Heart right ventricle (tissue), 16 donors: Measurements from ENCODE around the gene ENDOV. TPM values are rescaled to one million over a fixed set of nuclear protein-coding genes. Genes with fewer than 3 reads are reported as not detected.

Experiments
- ATAC-seq, 8 donors: fragments of 200-7000 bp; cut with Tn5 transposase; one replicate each; pipeline ENCODE4 v1.9.1; 2020; ENCODE audit warnings: mild to moderate bottlenecking in 8 of 8, moderate library complexity in 8 of 8, moderate number of reproducible peaks in 1 of 8
- DNase-seq, 2 donors: peaks; one replicate each; pipeline ENCODE4 v3.0.0-alpha.2; 2020
- H3K27ac ChIP-seq, 10 donors: fragments of 200-600 bp; sonication (generic) in 2 of 10; one replicate each; pipeline versions ENCODE4 v1.5.0 to v1.8.0; 2020 to 2022; ENCODE audit warnings: mild to moderate bottlenecking in 3 of 10
- H3K27me3 ChIP-seq, 7 donors: fragments of 200-600 bp; one replicate each; pipeline ENCODE4 v1.8.0; 2021 to 2022; ENCODE audit warnings: mild to moderate bottlenecking in 2 of 7
- H3K36me3 ChIP-seq, 9 donors: fragments of 200-600 bp; sonication (generic) in 1 of 9; one replicate each; pipeline versions ENCODE4 v1.5.0 to v1.8.0; 2020 to 2022; ENCODE audit warnings: mild to moderate bottlenecking in 2 of 9
- H3K4me1 ChIP-seq, 9 donors: fragments of 200-600 bp; sonication (generic) in 1 of 9; one replicate each; pipeline versions ENCODE4 v1.5.0 to v1.8.0; 2020 to 2022; ENCODE audit warnings: mild to moderate bottlenecking in 4 of 9
- H3K4me3 ChIP-seq, 10 donors: fragments of 200-600 bp; sonication (generic) in 2 of 10; one replicate each; pipeline versions ENCODE4 v1.5.0 to v1.8.0; 2020 to 2022; ENCODE audit warnings: mild to moderate bottlenecking in 7 of 10, moderate library complexity in 2 of 10
- H3K9me3 ChIP-seq, 11 donors: fragments of 200-600 bp in 10 of 11; sonication (generic) in 2 of 11; one replicate each; pipeline versions ENCODE4 v1.5.0 to v1.8.0; 2013 to 2022; ENCODE audit warnings: mild to moderate bottlenecking in 2 of 11, control low read depth in 1 of 11, moderate library complexity in 1 of 11
- CTCF ChIP-seq, 9 donors: fragments of 200-600 bp; sonication (generic) in 2 of 9; IDR thresholded peaks; one replicate each; pipeline versions ENCODE4 v1.5.0 to v1.8.0; 2021 to 2022; ENCODE audit warnings: antibody characterized with exemption in 9 of 9, mild to moderate bottlenecking in 5 of 9, moderate library complexity in 1 of 9
- WGBS, 2 donors: extraction: QIAGEN DNeasy Blood & Tissue Kit; methylation state at CpG; one replicate each; pipeline ENCODE4 v1.1.7; 2013; ENCODE audit warnings: inconsistent platforms in 1 of 2; 5-methylcytosine and 5-hydroxymethylcytosine counted together
- intact Hi-C, 10 donors: fragments of 100-400 bp; cut with DNase I; formaldehyde crosslinking; loops; one replicate each; pipeline versions ENCODE4 v1.11.1 to v1.14.2; 2022
- polyA plus RNA-seq, 2 donors: library from polyadenylated mRNA; stranded (reverse); fragments of 200-250 nt; gene quantifications; one replicate each; pipeline ENCODE4 v1.2.3, GENCODE V29; 2013
- total RNA-seq, 10 donors: library from RNA; stranded (reverse); fragmentation: NEBNext Ultra II Directional in 3 of 10; extraction: Animal tissue kit (Norgen Biotek cat#: 25700) in 3 of 10; gene quantifications; one replicate each; pipeline versions ENCODE4 v1.2.1 to v1.2.4, GENCODE V29; 2021 to 2023
- donor health status: Arrhythmogenic right ventricular cardiomyopathy.
- donor health status: ischemic (EF 13 %, LVEDD 7.1; RV severe dilation, severe dysfunction).
- donor health status: healthy with polysubstance abuse.
- donor health status: DM: no; HTN: yes; CAD: no.
- donor health status: DM: no; HTN: no; CAD: no.
- donor health status: ischemic (EF 25% LVEDD 6.9; RV normal size, moderate dysfunction).
- donor health status: ischemic (EF 25% LVEDD 5.7; RV mildly dilated, moderate dysfunction).
- donor health status: healthy.
- donor health status: DM: yes; HTN: yes; CAD: no.
- donor health status: Ischemic cardiomyopathy.
- donor health status: ischemic (EF 35%, LVEDD 5.7; RV mildly dilated, moderate dysfunction).
- donor health status: nonischemic (EF 11% LVEDD 7.7; RV severe dilation, severe dysfunction).
- donor health status: DM: yes; HTN: yes; CAD: no.
- donor health status: PGD.
- donor health status: ischemic (EF 29% LVEDD 5.4; RV normal size, mild dysfunction).
- donor health status: nonischemic (EF 23%, LVEDD 6.1; RV moderate dilation, normal function).

ENDOV gene
- total and polyA plus RNA-seq, 12 donors = 7.7 to 19.9 (median 12.6) TPM

- no peaks in the 10 kb centered on the region for H3K9me3 ChIP-seq
- H3K4me1 ChIP-seq = no peaks in the 10 kb centered on the region
- ATAC-seq (no peak), DNase-seq (no peak)
- intact Hi-C loops = no loop called here
- H3K4me3 ChIP-seq = no peak overlapping the region
- no peaks in the 10 kb centered on the region for H3K27me3 ChIP-seq
- peaks cover 13 to 100% (median 87%) of the 10 kb centered on the region in 9 donors for H3K36me3 ChIP-seq
- 92 to 93% methylated on average over 11 of the region's 11 CpGs for WGBS, 2 donors
- no peak for TF ChIP-seq CTCF (IDR thresholded peaks at IDR 0.05)
- no peak overlapping the region for H3K27ac ChIP-seq
Observed at GRCh38 chr17:80372456-80372855, 42.5 kb upstream of the ENDOV start.

- no peaks in the 10 kb centered on the region for H3K4me1 ChIP-seq
- 92 to 93% methylated on average over 18 of the region's 18 CpGs for WGBS, 2 donors
- no peak for TF ChIP-seq CTCF (IDR thresholded peaks at IDR 0.05)
Observed at GRCh38 chr17:80372922-80373570, 41.9 kb upstream of the ENDOV start.

GRCh38 chr17:80374039-80374731 lies 40.8 kb upstream of the ENDOV start:
- Histone ChIP-seq H3K4me1 (no peaks in the 10 kb centered on the region), H3K4me3 (no peak overlapping the region), H3K27ac (no peak overlapping the region), H3K9me3 (no peaks in the 10 kb centered on the region), H3K36me3 (peaks cover 13 to 100% (median 85%) of the 10 kb centered on the region in 9 donors), H3K27me3 (no peaks in the 10 kb centered on the region)
- intact Hi-C loops = no loop called here
- 95% methylated on average over 22 of the region's 22 CpGs for WGBS, 2 donors
- DNase-seq (no peak), ATAC-seq (no peak)
- no peak for TF ChIP-seq CTCF (IDR thresholded peaks at IDR 0.05)

More at GRCh38 chr17:80372922-80373570, 41.9 kb upstream of the ENDOV start:
- peaks cover 13 to 100% (median 87%) of the 10 kb centered on the region in 9 donors for H3K36me3 ChIP-seq
- H3K9me3 ChIP-seq = no peaks in the 10 kb centered on the region
- H3K27ac ChIP-seq = no peak overlapping the region
- H3K4me3 ChIP-seq = no peak overlapping the region
- intact Hi-C loops = no loop called here
- H3K27me3 ChIP-seq = no peaks in the 10 kb centered on the region
- no peak for DNase-seq
- ATAC-seq = no peak

GRCh38 chr17:80374732-80375585 lies 40.0 kb upstream of the ENDOV start:
- H3K4me1 ChIP-seq = no peaks in the 10 kb centered on the region
- ATAC-seq = no peak
- 81 to 82% methylated on average over 14 of the region's 14 CpGs for WGBS, 2 donors
- H3K4me3 ChIP-seq = no peak overlapping the region
- H3K27ac ChIP-seq = no peak overlapping the region
- no peak for TF ChIP-seq CTCF (IDR thresholded peaks at IDR 0.05)
- DNase-seq = no peak
- intact Hi-C loops = no loop called here
- no peaks in the 10 kb centered on the region for H3K9me3 ChIP-seq
- H3K27me3 ChIP-seq = no peaks in the 10 kb centered on the region
- H3K36me3 ChIP-seq = peaks cover 13 to 100% (median 82%) of the 10 kb centered on the region in 9 donors
